GM13976 (cell line): ENCODE data around the gene NOL12.

Experiments
- DNase-seq: peaks from one replicate; pipeline ENCODE4 v3.0.0; 2012; ENCODE audit warnings: low spot score
- CTCF ChIP-seq: IDR thresholded peaks from 2 replicates; pipeline ENCODE4 v1.5.1; 2012; ENCODE audit warnings: borderline replicate concordance, mild to moderate bottlenecking; ENCODE audit not compliant: insufficient read depth; ENCODE audit errors: extremely low read depth, missing control alignments, control extremely low read depth
- in situ Hi-C: fragments of 300-500 bp; cut with MboI; formaldehyde crosslinking; loops from one replicate; pipeline ENCODE4 v1.12.0; 2022; ENCODE audit warnings: low sequenced_read_pairs, mixed read lengths, inconsistent platforms; ENCODE audit not compliant: unreplicated experiment

NOL12 gene

GRCh38 chr22:37665487-37665886 lies 20.7 kb upstream of the NOL12 start:
- no peak for DNase-seq
- in situ Hi-C loops: no loop called here
- no peak for TF ChIP-seq CTCF

- TF ChIP-seq CTCF: no peak
- DNase-seq: no peak
- in situ Hi-C loops: no loop called here
These were observed 16.6 kb upstream of the NOL12 start for GRCh38 chr22:37669586-37669985.

- no peak for TF ChIP-seq CTCF
- in situ Hi-C loops: no loop called here
- no peak for DNase-seq
These were observed 13.8 kb upstream of the NOL12 start for GRCh38 chr22:37672206-37672919.

GRCh38 chr22:37672920-37673455 lies 13.2 kb upstream of the NOL12 start:
- no peak for TF ChIP-seq CTCF
- in situ Hi-C loops: no loop called here
- no peak for DNase-seq

GRCh38 chr22:37674248-37674647 lies 11.9 kb upstream of the NOL12 start:
- no peak for TF ChIP-seq CTCF
- no peak for DNase-seq
- in situ Hi-C loops: no loop called here

GRCh38 chr22:37674951-37675929 lies 10.9 kb upstream of the NOL12 start, which contains the start of gene LGALS1:
Gene LGALS1 (plus strand): TSS chr22:37675636. CDS start chr22:37675703, 67 bp downstream.
- in situ Hi-C loops: no loop called here
- DNase-seq: peak; percentile 90
- TF ChIP-seq CTCF: no peak
